GM21423 (cell line): ENCODE results near the gene BUD23.
"Not testable (repeated sequence)": the region's sequence is repeated elsewhere in the genome, so short reads cannot be mapped to it uniquely, and the experiment has no call there.

ENCODE experiments used
- ATAC-seq: cut with Tn5 transposase; IDR thresholded peaks from one replicate; pipeline ENCODE4 v1.9.1; 2021; ENCODE audit warnings: mild to moderate bottlenecking, moderate library complexity; ENCODE audit not compliant: unreplicated experiment

BUD23 gene

DNA sequence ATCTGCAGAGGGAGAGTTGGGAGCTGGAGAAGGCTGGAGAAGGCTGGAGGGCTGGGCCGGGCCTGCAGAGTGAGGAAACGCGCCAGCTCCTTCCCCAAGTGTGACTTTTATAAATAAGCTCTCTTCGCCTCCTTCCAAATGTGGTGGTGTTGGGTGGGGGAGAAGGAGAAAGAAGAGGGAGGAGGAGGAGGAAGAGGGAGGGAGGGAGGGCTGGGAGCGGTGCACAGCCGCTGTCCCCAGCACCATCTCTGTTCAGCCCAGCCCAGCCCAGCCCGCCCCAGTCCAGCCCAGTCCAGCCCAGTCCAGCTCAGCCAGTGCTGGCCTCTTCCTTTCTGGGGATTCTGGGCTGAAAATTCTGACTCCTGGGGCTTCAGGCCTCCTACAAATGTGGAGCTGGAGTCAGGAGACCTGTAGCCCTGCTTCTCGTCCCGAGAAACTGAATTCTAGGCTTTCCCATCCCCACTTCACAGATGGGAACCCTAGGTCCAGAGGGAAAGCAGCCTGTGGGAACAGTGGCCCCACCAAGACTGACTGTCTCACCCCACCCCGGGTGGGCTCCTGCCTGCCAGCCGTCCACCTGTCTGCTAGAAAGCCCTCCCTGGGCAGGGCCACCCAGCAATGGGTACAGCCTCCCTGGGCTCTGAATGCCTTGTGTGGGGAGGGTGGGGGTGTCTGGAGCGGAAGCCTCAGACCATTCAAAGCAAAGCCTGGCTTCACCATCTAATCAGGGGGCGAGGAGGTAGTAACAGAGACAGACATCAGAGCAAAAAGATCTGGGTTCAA lies 33.8 kb downstream of the BUD23 start:
- ATAC-seq, result no peak

DNA sequence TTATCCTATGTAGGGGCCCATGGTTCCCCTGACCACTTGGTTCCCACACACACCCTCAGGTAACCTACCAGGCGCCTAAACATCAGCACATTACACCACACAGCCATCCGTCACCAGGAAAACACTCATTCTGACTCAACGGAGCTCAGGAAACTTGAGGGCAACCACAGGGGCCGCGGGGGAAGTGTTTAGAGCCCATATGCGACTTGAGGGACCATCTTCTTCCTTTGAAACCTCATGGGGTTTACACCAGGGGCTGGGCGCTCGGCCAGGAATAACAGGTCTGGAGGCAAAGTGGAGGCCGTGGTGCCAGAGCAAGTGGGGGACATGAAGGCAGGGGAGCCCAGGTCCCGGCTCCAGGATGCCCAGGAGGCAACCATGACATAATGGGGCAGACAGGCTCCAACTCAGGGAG lies 34.6 kb downstream of the BUD23 start:
- ATAC-seq, result no peak

DNA sequence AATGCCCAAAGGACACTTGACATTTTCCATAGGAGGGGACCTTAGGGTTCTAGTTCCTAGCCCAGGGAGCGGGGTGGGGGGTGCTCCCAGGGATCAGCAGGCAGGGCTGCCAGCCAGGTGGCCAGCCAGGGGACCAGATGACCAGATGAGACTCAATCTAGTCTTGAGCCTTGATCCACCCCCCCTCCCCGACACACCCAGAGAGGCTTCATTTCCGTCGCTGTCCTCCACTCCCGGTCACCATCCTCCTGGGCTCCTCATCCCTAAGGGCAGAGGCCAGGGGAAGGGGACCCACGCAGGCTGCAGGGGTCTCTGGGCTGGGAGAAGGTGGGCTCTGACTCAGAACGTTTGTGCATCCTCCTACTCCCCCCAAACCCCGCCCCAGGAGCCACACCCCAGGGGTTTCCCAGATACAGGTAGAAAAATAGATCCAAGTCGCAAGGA lies 35.1 kb downstream of the BUD23 start:
- no peak for ATAC-seq

DNA sequence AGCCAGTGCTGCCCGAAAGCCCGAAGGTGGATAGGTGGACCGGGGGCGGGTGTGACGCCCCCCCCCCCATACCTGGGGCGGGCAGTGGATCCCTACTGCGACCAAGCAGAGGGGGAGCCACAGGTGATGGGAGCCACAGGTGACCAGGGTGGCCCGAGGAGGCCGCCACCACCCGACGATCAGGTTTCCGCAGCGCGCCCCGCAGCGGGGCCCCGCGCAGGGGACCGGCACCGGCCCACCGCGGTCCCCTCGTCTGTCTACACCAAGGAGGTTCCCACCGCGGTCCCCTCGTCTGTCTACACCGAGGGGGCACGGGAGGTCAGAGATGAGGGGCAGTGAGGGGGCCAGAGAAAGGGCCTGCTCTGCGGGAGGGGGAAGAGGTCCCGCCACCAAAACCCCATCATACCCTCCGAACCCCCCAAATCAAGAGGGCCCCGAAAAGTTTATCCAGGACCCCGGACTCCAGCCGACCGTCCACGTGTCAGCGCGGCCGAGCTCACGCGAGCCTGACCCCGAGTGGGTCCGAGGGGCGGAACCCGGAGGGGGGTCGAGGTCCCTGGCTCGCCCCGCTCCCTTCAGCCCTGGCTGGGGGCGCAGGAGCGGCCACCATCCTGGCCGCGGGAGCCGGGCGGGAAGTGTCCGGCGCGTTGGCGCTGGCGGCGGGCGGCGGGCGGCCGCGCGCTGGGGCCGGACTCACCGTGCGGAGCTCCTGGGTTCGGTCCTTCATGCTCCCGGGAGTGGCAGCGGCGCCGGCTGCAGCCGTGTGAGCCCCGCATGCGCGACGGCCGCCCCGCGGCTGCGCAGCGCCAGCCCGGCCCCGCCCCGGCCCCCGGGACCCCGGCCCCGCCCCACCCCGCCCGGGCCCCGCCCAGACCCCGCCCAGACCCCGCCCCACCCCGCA lies 35.8 kb downstream of the BUD23 start, which contains the start of gene STX1A:
Gene STX1A, minus strand, starts transcription at position 765 of the 901 bp plus-strand sequence. Its CDS starts 38 bp downstream, at position 727.
- peak; percentile 69 for ATAC-seq

DNA sequence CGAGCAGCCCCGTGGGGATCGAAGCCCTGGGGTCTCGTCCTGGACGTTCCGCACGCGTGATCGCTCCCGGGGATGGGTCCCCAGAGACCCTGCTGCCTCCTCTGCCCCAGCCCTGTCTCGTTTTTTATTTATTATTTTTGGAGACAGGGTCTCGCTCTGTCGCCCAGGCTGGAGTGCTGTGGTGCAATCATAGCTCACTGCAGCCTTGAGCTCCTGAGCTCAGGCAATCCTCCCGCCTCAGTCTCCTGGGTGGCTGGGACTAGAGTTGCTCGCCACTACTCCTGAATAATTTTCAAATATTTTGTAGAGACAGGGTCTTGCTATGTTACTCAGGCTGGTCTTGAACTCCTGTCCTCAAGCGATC lies 36.4 kb downstream of the BUD23 start:
- ATAC-seq, result no peak

DNA sequence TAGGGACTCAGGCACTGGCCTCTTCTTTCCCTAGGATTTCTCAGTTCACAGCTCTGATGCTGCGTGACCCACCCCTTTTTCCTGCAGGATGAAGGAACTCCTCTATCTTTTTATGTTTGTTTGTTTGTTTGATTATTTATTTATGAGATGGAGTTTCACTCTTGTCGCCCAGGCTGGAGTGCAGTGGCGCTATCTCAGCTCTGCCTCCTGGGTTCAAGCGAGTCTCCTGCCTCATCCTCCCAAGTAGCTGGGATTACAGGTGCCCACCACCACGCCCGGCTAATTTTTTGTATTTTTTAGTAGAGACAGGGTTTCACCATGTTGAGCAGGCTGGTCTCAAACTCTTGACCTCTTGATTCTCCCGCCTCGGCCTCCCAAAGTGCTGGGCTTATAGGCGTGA lies 37.0 kb downstream of the BUD23 start:
- not testable (repeated sequence) for ATAC-seq

DNA sequence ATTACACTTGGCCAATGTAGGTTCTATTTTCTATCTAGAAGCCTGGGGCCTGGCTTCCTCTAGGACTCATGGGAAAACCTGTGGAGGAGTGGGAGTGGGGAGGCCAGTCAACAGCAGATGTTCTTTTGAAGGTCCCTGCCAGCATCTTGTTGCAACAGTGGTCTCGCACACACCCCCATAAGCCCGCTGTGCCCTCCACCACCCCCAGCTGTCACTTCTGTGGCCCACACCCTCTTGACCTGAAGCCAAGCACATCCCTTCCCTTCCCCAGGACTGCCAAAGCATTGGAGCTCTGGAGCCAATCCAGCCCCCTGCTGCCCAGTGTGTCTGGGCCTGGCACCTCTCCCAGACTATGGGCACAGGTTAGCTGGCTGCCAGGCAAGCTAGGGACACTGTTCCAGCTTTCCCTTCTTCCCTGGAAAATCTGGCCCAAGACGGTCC lies 38.0 kb downstream of the BUD23 start:
- no peak for ATAC-seq

DNA sequence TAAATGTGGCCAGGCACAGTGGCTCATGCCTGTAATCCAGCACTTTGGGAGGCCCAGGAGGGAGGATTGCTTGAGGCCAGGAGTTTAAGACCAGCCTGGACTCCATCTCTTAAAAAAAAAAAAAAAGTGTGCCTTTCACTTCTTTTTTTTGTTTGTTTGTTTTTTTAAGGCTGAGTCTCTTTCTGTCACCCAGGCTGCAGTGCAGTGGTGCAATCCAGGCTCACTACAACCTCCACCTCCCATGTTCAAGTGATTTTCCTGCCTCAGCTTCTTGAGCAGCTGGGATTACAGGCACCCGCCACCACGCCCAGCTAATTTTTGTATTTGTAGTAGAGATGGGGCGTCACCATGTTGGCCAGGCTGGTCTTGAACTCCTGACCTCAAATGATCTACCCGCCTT lies 38.8 kb downstream of the BUD23 start:
- ATAC-seq, result not testable (repeated sequence)

DNA sequence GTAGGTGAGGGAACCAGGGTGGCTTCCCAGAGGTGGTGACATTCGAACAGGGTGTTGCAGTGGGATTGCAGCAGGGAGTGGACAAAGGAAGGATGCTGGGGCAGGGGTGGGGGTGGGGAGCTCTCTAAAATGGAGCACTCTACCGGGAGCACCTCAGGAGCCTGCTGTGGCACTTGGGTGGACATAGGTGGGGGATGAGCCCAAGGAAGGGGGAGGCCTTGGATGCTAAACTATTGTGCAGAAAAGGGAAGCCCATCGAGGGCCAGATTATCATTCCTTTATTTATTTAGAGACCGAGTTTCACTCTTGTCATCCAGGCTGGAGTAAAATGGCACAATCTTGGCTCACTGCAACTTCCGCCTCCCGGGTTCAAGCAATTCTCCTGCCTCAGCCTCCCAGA lies 39.4 kb downstream of the BUD23 start:
- ATAC-seq, result no peak

DNA sequence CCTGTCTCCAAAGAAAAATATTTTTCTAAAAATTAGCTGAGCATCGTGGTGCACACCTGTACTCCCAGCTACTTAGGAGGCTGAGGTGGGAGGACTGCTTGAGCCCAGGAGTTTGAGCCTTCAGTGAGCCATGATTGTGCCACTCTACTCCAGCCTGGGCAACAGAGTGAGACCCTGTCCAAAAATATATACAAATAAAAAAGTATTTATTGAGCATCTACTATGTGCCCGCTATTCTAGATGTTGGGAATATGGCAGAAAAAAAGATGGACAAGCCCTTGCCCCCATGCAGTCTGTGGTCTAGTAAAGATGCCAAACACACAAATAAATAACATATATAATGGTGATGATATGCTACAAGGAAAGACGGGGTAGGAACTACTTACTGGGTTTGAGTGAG lies 40.4 kb downstream of the BUD23 start:
- no peak for ATAC-seq

DNA sequence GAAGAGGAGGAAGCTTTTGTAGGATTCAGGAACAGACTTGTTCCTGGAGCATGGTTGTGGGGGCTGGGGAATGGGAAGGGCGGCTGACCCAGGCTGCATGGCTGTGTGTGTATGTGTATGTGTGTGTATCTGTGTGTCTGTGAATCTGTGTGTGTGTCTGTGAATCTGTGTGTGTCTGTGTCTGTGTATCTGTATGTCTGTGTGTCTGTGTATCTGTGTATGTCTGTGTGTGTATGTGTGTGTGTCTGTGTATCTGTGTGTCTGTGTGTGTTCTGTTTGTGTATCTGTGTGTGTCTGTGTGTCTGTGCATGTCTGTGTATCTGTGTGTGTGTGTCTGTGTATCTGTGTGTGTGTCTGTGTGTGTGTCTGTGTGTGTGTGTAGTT lies 42.7 kb downstream of the BUD23 start:
- no peak for ATAC-seq

DNA sequence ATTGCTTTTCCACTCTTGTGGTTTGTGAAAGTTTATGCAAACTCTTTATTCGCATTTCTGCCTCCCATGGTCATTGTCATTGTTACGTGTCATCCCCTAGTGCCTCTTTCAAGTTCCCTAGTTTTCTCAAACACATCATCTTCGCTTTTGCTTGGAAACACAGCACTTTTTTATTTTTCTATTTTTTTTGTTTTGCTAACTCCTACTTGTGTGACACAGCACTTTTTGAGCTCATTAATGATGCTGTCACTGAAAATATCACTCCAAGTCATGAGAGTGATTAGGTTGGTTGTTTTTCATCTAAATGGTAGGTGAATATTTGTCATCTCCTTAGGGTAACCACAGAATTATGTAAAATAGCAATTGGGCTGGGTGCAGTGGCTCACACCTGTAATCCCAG lies 44.6 kb downstream of the BUD23 start:
- ATAC-seq, result no peak

DNA sequence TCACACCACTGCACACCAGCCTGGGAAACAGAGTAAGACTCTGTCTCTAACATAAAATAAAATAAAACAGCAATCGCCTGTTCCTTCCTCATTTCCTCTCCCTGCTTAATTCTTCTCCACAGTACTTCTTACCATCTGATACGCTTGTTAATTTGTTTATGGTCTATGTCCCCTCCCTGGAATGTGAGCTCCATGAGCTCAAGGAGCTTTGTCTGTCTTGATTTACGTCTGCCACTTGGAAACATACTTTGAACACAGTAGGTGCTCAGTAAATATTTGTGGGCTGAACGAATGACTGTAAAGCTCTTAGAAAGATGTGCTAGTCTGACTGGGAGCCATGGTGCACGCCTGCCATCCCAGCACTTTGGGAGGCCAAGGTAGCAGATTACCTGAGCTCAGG lies 45.2 kb downstream of the BUD23 start:
- ATAC-seq, result no peak

DNA sequence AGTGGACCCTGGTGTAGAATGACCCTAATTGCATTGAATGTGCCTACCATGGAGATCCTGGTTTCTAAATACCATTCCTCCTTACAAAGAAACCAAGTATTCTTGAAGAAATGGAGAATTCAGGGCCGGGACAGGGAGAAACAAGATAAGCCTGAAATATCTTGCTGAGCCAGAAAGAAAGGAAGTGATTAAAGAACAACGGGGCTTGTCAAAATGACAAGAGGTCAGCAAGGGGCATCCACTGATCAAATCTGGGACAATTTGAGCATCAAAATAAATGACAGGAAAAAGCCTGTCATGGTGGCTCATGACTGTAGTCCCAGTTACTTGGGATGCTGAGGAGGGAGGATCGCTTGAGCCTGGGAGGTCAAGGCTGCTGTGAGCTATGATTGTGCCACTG lies 47.1 kb downstream of the BUD23 start:
- ATAC-seq, result no peak

DNA sequence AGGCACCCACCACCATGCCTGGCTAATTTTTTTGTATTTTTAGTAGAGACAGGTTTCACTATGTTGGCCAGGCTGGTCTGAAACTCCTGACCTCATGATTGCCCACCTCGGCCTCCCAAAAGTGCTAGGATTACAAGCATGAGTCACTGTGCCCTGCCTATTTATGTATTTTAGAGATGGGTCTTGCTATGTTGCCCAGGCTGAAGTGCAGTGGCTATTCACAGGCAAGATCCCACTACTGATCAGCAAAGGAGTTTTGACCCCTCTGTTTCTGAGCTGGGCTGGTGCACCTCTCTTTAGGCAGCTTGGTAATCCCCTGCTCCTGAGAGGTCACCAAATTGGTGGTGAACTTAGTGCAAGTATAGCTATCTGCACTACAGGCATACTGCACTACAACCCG lies 49.0 kb downstream of the BUD23 start:
- ATAC-seq, result no peak

DNA sequence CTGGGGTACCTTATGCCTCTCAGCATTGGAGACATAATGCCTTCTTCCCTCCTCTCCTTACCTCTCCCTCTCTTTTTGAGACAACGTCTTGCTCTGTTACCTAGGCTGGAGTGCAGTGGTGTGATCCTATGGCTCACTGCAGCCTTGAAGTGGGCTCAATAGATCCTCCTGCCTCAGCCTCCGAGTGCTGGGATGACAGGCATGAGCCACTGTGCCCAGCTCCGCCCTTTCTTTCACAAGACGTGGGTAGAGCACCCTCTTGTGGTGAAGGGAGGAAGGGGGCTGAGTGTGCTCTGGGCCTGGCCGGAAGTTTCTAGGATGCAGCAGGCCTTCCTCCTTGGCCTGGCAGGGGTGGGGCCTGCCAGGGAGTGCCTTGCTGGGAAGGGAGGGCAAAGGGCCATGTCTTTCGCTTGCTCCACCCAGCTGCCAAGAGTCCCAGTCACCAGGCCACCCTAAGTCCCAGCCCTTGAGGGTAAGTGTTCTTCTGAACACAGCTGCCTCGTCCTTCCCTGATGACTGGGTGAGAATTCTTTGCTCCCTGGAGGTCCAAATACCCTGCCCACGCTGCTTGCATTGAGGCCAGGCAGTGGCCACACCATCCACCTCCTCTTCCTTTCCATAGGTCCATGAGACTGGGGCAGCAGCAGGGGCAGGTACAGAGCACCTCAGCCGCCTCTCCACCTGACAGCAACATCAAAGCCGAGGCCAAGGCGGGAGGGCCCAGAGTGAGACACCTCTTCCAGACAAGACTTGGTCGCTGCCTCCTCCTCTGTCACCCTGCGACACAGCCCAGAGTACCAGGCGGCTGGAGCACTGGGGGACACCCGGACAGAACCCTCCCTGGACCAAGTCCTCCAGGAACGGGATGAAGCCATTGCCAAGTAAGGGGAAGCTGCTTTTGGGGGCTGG lies 51.5 kb downstream of the BUD23 start:
- ATAC-seq, result peak; percentile 37

DNA sequence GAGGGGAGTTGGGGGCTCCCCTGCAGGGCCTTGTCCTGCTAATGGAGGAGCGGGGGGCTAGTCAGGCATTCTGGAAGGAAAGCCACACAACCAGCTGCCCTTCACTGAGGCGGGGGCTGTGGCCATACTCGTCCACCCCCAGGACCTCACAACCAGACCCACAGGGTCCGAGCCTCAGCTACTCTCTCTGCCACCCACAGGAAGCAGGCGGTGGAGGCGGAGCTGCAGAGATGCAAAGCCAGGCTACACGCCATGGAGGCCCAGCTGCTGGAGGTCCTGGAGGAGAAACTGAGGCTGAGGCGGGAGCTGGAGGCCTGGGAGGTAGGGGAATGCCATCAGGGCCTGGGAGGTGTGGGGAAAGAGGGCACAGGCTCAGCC lies 52.1 kb downstream of the BUD23 start:
- no peak for ATAC-seq

DNA sequence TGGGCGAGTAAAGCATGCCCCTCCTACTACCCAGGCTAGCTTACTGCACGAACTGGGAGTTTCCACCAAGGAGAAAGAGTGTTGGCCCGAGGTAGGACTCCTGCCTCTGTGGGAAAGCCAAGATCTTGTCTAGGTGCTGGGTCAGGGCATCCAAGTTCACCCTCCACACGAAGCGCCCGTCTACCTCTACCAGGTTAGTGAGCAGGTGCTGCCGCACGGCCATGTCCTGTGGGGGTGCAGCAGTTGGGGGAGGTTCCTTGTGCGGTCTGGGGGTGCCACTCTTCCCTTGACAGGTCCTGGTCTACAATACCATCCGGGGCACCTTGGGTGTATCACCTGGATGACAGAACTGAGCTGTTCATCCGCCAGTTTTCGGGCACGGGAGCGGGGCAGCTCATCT lies 53.5 kb downstream of the BUD23 start:
- ATAC-seq, result no peak

DNA sequence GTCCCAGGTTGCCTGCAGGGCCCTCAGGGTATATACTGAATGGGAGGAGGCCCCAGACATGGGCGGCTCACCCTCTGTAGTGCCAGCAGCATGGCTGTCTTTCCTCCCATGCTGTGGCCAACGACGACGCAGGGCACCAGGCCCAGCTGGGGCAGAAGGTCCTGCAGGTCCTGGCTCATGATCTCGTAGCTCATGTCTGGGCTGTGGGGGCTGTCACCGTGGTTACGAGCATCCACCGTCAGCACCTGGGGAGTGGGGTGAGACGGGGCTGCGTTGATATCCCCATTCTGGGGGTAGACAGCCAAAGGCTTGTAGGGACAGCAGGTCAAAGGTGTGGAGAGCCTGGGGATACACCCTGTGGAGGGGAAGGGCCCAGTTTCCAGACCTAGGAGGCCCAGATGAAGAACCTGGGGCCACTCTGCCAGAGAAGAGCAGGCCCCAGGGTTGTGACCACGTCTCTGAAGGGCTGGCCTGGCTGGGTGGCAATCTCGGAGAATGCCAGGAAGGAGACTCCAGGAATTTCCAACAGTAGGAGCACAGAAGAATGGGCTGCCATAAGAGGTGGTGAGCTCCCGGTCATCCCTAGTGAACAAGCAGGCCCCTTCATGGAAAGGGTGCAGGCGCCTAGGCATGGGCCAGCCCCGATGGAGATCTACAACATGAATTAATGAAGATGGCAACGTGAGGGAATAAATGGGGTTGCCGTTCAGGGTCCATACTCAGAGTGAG lies 54.3 kb downstream of the BUD23 start:
- no peak for ATAC-seq

DNA sequence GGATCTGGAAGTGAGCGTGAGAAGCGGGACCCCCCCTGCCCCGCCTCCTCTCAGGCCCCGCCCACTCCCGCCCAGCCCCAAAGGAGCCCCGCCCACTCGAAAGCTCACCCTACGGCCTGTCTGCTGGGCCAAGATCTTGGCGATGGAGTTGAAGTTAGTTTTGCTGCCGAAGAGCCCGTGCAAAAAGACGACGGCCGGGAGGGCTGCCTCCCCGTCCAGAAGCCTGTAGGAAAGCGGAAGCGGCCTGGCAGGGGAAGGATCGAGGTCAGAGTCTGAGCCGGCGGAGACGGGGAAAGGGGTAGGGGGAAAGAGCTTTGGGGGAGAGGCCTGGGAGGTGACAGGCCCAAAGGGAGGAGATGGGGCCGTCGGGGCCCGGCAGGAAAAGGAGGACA lies 54.8 kb downstream of the BUD23 start:
- no peak for ATAC-seq
